Tibial artery (tissue), 4 donors: Measurements from ENCODE around the gene CASP9.

Source experiments
- DNase-seq, 2 donors: peaks; one replicate each; pipeline ENCODE4 v3.0.0-alpha.2; 2019
- H3K27ac ChIP-seq, 2 donors: fragments of 200-600 bp; sonication (generic) in 1 of 2; 1 replicate in 1 of 2; 2 replicates in 1 of 2; pipeline ENCODE4 v1.5.1; 2018 to 2019; ENCODE audit warnings: mild to moderate bottlenecking in 1 of 2
- H3K27me3 ChIP-seq, 2 donors: fragments of 200-600 bp; sonication (generic) in 1 of 2; one replicate each; pipeline versions ENCODE4 v1.5.1 to v1.6.0; 2016 to 2019
- H3K36me3 ChIP-seq, 3 donors: fragments of 200-600 bp; sonication (generic) in 2 of 3; one replicate each; pipeline ENCODE4 v1.5.1; 2016 to 2019; ENCODE audit warnings: mild to moderate bottlenecking in 2 of 3
- H3K4me1 ChIP-seq, 4 donors: fragments of 200-600 bp; sonication (generic) in 2 of 4; 1 replicate in 3 of 4; 2 replicates in 1 of 4; pipeline ENCODE4 v1.5.1; 2016 to 2019
- H3K4me3 ChIP-seq, 2 donors: fragments of 200-600 bp; sonication (generic) in 1 of 2; 1 replicate in 1 of 2; 2 replicates in 1 of 2; pipeline ENCODE4 v1.5.1; 2018 to 2019; ENCODE audit warnings: mild to moderate bottlenecking in 2 of 2
- H3K9me3 ChIP-seq, 3 donors: fragments of 200-600 bp; sonication (generic) in 1 of 3; one replicate each; pipeline ENCODE4 v1.5.1; 2016 to 2019
- CTCF ChIP-seq, 2 experiments: fragments of 200-600 bp in 1 of 2; fragments of 450-650 bp in 1 of 2; IDR thresholded peaks; one replicate each; pipeline ENCODE4 v1.5.1; 2017 to 2019; ENCODE audit warnings: antibody characterized with exemption in 2 of 2, mild to moderate bottlenecking in 1 of 2, moderate library complexity in 1 of 2
- intact Hi-C: fragments of 100-400 bp; cut with DNase I; formaldehyde crosslinking; loops from one replicate; pipeline ENCODE4 v1.15.0; 2023; ENCODE audit warnings: low total_unique reads

CASP9 gene

GRCh38 chr1:15543589-15544568, 19.9 kb upstream of the CASP9 start:
- no peaks in the 10 kb centered on the region for H3K4me1 ChIP-seq
- no peaks in the 10 kb centered on the region for H3K27me3 ChIP-seq
- H3K9me3 ChIP-seq: no peaks in the 10 kb centered on the region
- TF ChIP-seq CTCF (IDR thresholded peaks at IDR 0.05): no peak
- H3K36me3 ChIP-seq: peaks cover 42 to 94% (median 88%) of the 10 kb centered on the region in 3 donors
- intact Hi-C loops: no loop called here
- no peak overlapping the region for H3K4me3 ChIP-seq
- DNase-seq: no peak
- no peak overlapping the region for H3K27ac ChIP-seq

DNA sequence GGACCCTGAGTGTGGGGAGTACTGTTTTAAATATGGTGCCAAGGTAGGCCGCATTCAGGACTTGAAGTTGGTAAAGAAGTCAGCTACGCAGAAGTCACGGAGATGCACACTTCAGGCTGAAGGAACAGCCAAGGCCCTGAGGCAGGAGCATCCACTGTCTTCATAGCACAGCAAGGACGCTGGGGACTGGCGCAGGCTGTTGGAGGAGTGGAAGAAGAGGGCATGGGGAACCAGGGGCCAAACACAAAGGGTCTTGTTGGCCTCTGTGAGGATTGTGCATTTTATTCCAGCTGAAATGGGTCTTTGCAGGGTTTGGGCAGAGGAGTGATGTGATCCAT, 19.2 kb upstream of the CASP9 start:
- no peak overlapping the region for H3K4me3 ChIP-seq
- no peak overlapping the region for H3K27ac ChIP-seq
- H3K4me1 ChIP-seq: no peaks in the 10 kb centered on the region
- intact Hi-C loops: no loop called here
- peaks cover 40 to 97% (median 88%) of the 10 kb centered on the region in 3 donors for H3K36me3 ChIP-seq
- TF ChIP-seq CTCF (IDR thresholded peaks at IDR 0.05): no peak
- no peak for DNase-seq
- H3K27me3 ChIP-seq: no peaks in the 10 kb centered on the region
- no peaks in the 10 kb centered on the region for H3K9me3 ChIP-seq

DNA sequence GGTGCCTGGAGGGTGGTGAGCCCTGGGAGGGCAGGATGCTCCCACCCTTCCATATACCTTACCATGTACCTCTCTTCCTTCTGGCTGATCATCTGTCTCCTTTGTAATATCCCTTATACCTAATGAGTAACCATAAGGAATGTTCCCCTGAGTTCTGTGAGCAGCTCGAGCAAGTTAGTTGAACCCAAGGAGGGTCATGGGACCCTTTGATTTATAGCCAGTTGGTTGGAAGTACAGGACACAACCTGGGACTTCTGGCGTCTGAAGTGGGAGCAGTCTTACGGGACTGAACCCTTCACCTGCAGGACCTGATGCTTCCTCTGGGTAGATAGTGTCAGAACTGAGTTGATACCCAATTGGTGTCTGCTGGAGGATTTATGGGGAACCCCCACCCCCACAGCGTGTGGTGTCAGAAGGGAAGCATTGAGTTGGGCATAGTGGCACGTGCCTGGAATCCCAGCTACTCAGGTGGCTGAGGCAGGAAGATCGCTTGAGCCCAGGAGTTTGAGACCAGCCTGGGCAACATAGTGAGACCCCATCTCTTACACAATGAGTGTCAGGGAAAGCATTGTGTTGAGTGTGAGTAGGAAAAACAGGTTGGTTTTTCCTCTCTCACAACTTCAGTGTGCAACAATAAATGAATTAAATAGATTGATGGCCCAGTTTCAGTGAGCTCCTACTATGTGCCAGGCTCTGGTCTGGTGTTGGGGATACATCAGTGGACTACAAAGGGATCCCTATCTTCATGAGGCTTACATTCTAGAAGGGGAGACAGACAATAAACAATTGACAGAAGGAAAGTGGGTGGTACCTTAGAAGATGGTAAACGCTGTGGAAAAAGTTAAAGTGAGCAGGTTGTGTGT, 18.6 kb upstream of the CASP9 start:
- no peak for DNase-seq
- Histone ChIP-seq H3K27ac (no peak overlapping the region), H3K4me1 (no peaks in the 10 kb centered on the region), H3K27me3 (no peaks in the 10 kb centered on the region), H3K4me3 (no peak overlapping the region), H3K9me3 (no peaks in the 10 kb centered on the region), H3K36me3 (peaks cover 40 to 97% (median 88%) of the 10 kb centered on the region in 3 donors)
- intact Hi-C loops: no loop called here
- no peak for TF ChIP-seq CTCF (IDR thresholded peaks at IDR 0.05)

DNA sequence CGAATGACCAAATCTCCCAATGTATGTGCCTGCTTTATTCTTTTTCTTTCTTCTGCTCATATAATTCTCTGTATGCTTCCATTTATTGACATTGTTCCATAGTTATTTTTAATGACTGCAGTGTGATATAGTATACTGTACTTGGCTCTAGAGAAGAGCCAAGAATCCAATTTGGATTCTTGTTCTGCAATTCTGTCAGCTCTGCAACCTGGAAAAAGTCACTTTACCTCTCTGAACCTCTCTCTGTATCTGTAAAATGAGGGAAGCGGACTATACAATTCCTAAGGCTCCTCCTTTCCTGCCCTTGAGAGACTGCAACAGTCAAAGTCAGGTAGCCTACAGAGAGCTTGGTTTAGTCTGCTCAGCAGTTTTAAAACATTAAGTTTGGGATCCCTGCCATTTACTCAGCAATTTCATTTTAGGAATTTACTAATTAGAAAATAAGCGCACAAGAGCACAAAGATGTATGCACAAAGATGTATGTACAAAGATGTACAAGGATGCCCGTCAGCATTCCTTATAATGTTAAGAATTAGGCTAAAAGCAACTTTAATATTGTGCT, 17.3 kb upstream of the CASP9 start:
- Histone ChIP-seq H3K4me3 (no peak overlapping the region), H3K36me3 (peaks cover 49 to 97% (median 93%) of the 10 kb centered on the region in 3 donors), H3K9me3 (no peaks in the 10 kb centered on the region), H3K27ac (no peak overlapping the region), H3K4me1 (no peaks in the 10 kb centered on the region), H3K27me3 (no peaks in the 10 kb centered on the region)
- intact Hi-C loops: no loop called here
- no peak for TF ChIP-seq CTCF (IDR thresholded peaks at IDR 0.05)
- DNase-seq: no peak

GRCh38 chr1:15540186-15540585, 16.2 kb upstream of the CASP9 start:
- no peaks in the 10 kb centered on the region for H3K4me1 ChIP-seq
- TF ChIP-seq CTCF (IDR thresholded peaks at IDR 0.05): no peak
- no peak for DNase-seq
- H3K4me3 ChIP-seq: no peak overlapping the region
- no peak overlapping the region for H3K27ac ChIP-seq
- intact Hi-C loops: no loop called here
- no peaks in the 10 kb centered on the region for H3K27me3 ChIP-seq
- no peaks in the 10 kb centered on the region for H3K9me3 ChIP-seq
- peaks cover 49 to 97% (median 92%) of the 10 kb centered on the region in 3 donors for H3K36me3 ChIP-seq
